ENCODE measurements around the gene NOP16. TPM values are rescaled to one million over a fixed set of nuclear protein-coding genes. Genes with fewer than 3 reads are reported as not detected.

Gene NOP16
- total and polyA plus RNA-seq, 2 of the 13 experiments (the other 11 are each of a cell fraction or from before 2014, with no cell fraction given), result 43.3 to 48.4 TPM

GRCh38 chr5:176415952-176416924, 27.8 kb upstream of the NOP16 start, which contains the start of gene CLTB (continued):
- TF ChIP-seq ZNF740 (CRISPR knock-in tag; IDR thresholded peaks at IDR 0.05) (0 out of 2 replicates have a peak, but pooled peaks have one; percentile 29), GPN1 (CRISPR knock-in tag; IDR thresholded peaks at IDR 0.05; ENCODE audit: borderline replicate concordance) (no peak), FOXP1 (IDR thresholded peaks at IDR 0.05) (no peak), FOXP1 (CRISPR knock-in tag; IDR thresholded peaks at IDR 0.05) (no peak; the same call in 1 of the 2 replicates), ZMYM2 (CRISPR knock-in tag; IDR thresholded peaks at IDR 0.05) (no peak), ZFP36L1 (CRISPR knock-in tag; IDR thresholded peaks at IDR 0.05) (no peak), ONECUT2 (CRISPR knock-in tag; IDR thresholded peaks at IDR 0.05) (no peak), ZNF17 (CRISPR knock-in tag; IDR thresholded peaks at IDR 0.05) (no peak), ZSCAN5A (CRISPR knock-in tag; IDR thresholded peaks at IDR 0.05; ENCODE audit: borderline replicate concordance) (0 out of 2 replicates have a peak, but pooled peaks have one; percentile 49), HOXD1 (CRISPR knock-in tag; IDR thresholded peaks at IDR 0.05) (0 out of 2 replicates have a peak, but pooled peaks have one; percentile 28), JARID2 (CRISPR knock-in tag; IDR thresholded peaks at IDR 0.05; ENCODE audit: insufficient replicate concordance) (no peak), PRDM10 (CRISPR knock-in tag; IDR thresholded peaks at IDR 0.05; ENCODE audit: low read depth) (no peak), ZHX1 (CRISPR knock-in tag; IDR thresholded peaks at IDR 0.05; ENCODE audit: low read depth) (peak; percentile 66; the same call in 1 of the 2 replicates), GMEB2 (CRISPR knock-in tag; IDR thresholded peaks at IDR 0.05; ENCODE audit: low read depth) (no peak), TEF (CRISPR knock-in tag; IDR thresholded peaks at IDR 0.05) (no peak)
- TF ChIP-seq, protein P1, sequence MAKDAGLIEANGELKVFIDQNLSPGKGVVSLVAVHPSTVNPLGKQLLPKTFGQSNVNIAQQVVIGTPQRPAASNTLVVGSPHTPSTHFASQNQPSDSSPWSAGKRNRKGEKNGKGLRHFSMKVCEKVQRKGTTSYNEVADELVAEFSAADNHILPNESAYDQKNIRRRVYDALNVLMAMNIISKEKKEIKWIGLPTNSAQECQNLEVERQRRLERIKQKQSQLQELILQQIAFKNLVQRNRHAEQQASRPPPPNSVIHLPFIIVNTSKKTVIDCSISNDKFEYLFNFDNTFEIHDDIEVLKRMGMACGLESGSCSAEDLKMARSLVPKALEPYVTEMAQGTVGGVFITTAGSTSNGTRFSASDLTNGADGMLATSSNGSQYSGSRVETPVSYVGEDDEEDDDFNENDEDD (CRISPR knock-in tag; IDR thresholded peaks at IDR 0.05; ENCODE audit: borderline replicate concordance), result peak; percentile 96
